C4-2B (cell line): ENCODE data around the gene TBC1D22A.

Experiments used
- ZFX ChIP-seq: fragments of 450-650 bp; IDR thresholded peaks from 2 replicates; pipeline ENCODE4 v1.6.1; 2017
- TF ChIP-seq, protein P1 (sequence below): fragments of 450-650 bp; conservative IDR thresholded peaks from 2 replicates; pipeline ENCODE4 v1.5.1; 2017; ENCODE audit warnings: mild to moderate bottlenecking

DNA sequence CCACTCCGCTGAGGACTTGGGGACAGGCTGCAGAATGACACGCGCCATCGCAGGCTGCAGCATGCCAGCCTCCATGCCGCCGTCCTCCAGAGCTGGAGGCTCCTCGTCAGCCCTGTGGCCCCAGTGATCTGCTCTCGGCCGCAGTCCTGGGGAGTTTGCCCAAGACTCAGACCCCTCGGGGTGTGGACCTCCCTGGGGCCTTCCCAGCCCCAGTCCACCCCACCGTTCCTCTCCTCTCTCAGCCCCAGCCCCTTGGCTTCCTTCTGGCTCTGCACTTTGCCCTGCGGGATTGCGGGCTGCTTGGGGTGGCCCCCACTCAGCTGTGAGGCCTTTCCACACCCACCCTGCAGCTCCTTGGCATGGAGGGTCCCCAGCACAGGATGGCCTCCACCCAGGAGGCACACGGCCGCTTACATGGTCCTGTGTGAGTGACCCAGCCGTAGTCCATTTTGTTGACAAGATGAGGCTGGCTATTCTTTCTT, 414.9 kb downstream of the TBC1D22A start:
- TF ChIP-seq, protein P1, sequence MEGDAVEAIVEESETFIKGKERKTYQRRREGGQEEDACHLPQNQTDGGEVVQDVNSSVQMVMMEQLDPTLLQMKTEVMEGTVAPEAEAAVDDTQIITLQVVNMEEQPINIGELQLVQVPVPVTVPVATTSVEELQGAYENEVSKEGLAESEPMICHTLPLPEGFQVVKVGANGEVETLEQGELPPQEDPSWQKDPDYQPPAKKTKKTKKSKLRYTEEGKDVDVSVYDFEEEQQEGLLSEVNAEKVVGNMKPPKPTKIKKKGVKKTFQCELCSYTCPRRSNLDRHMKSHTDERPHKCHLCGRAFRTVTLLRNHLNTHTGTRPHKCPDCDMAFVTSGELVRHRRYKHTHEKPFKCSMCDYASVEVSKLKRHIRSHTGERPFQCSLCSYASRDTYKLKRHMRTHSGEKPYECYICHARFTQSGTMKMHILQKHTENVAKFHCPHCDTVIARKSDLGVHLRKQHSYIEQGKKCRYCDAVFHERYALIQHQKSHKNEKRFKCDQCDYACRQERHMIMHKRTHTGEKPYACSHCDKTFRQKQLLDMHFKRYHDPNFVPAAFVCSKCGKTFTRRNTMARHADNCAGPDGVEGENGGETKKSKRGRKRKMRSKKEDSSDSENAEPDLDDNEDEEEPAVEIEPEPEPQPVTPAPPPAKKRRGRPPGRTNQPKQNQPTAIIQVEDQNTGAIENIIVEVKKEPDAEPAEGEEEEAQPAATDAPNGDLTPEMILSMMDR = no peak
- TF ChIP-seq ZFX = no peak
